Pancreas (tissue), 10 donors: ENCODE measurements around the gene PRSS57. TPM values are rescaled to one million over a fixed set of nuclear protein-coding genes. Genes with fewer than 3 reads are reported as not detected.
A peak's percentile ranks its signal among the peaks of the same experiment; 100 is the strongest.

ENCODE experiments used
- ATAC-seq, 4 donors: fragments of 200-7000 bp; cut with Tn5 transposase; one replicate each; pipeline versions ENCODE4 v1.8.0 to v1.9.1; 2020; ENCODE audit warnings: mild to moderate bottlenecking in 4 of 4, moderate library complexity in 4 of 4
- DNase-seq, 6 donors: peaks; one replicate each; pipeline ENCODE4 v3.0.0-alpha.2; 2020
- FAIRE-seq: peaks from 2 replicates; lab custom pipeline; 2012; peaks lifted over from hg19 to GRCh38; lab: Jason Lieb, UNC
- H3K27ac ChIP-seq, 4 donors: fragments of 200-600 bp; sonication (generic); 1 replicate in 3 of 4; 2 replicates in 1 of 4; pipeline versions ENCODE4 v1.5.0 to v1.8.0; 2020
- H3K27me3 ChIP-seq, 4 donors: fragments of 200-600 bp; one replicate each; pipeline ENCODE4 v1.8.0; 2021
- H3K36me3 ChIP-seq, 3 donors: fragments of 200-600 bp; sonication (generic) in 1 of 3; one replicate each; pipeline versions ENCODE4 v1.5.0 to v1.8.0; 2020 to 2021
- H3K4me1 ChIP-seq, 3 donors: fragments of 200-600 bp; one replicate each; pipeline ENCODE4 v1.8.0; 2021
- H3K4me3 ChIP-seq, 4 donors: fragments of 200-600 bp; sonication (generic) in 2 of 4; one replicate each; pipeline versions ENCODE4 v1.5.0 to v1.8.0; 2020 to 2021
- H3K9me3 ChIP-seq, 4 donors: fragments of 200-600 bp; one replicate each; pipeline ENCODE4 v1.8.0; 2021
- CTCF ChIP-seq, 4 donors: fragments of 200-600 bp; sonication (generic) in 3 of 4; IDR thresholded peaks; one replicate each; pipeline versions ENCODE4 v1.5.0 to v1.8.0; 2021; ENCODE audit warnings: antibody characterized with exemption in 4 of 4
- WGBS, 2 donors: extraction: QIAGEN DNeasy Blood & Tissue Kit; methylation state at CpG; one replicate each; pipeline ENCODE4 v1.1.7; 2013; 5-methylcytosine and 5-hydroxymethylcytosine counted together
- intact Hi-C, 3 donors: fragments of 100-400 bp; cut with DNase I; formaldehyde crosslinking; loops; one replicate each; pipeline versions ENCODE4 v1.11.1 to v1.14.2; 2022
- polyA plus RNA-seq, 2 donors: library from polyadenylated mRNA; stranded (reverse); fragments of 200-250 nt; gene quantifications; one replicate each; pipeline ENCODE4 v1.2.3, GENCODE V29; 2013
- total RNA-seq, 6 donors: library from RNA; stranded (reverse); fragmentation: NEBNext Ultra II Directional in 4 of 6; extraction: Animal tissue kit (Norgen Biotek cat#: 25700) in 4 of 6; gene quantifications; one replicate each; pipeline versions ENCODE4 v1.2.1 to v1.2.4, GENCODE V29; 2021 to 2023
- donor health status: healthy with polysubstance abuse.
- donor health status: DM: no; HTN: no; CAD: no; lungs with moderate emphysema.
- donor health status: DM: no; HTN: no; CAD: no.
- donor health status: control.
- donor health status: control.
- donor health status: Bipolar disorder and iron deficiency.
- donor health status: DM: yes; HTN: yes; CAD: no.
- donor health status: DM: no; HTN: no; CAD: no.
- donor health status: DM: no; HTN: no; CAD: no.
- donor health status: DM: yes; HTN: yes; CAD: no.

The PRSS57 gene
- total and polyA plus RNA-seq, 8 donors: not detected

GRCh38 chr19:657611-658010 is 37.6 kb downstream of the PRSS57 start:
- Histone ChIP-seq H3K9me3 (no peaks in the 10 kb centered on the region), H3K27me3 (no peaks in the 10 kb centered on the region), H3K4me3 (no peak overlapping the region), H3K4me1 (peaks cover 0 to 18% (median 8%) of the 10 kb centered on the region in 3 donors), H3K36me3 (peaks cover 0 to 6% (median 0%) of the 10 kb centered on the region in 3 donors), H3K27ac (no peak overlapping the region)
- DNase-seq: peak in 1 of 6 donors; percentile 77
- no peak for TF ChIP-seq CTCF (IDR thresholded peaks at IDR 0.05)
- FAIRE-seq: no peak
- WGBS, 2 donors: 78% methylated on average over 19 of the region's 19 CpGs
- intact Hi-C loops: no loop called here
- ATAC-seq: no peak

- DNase-seq (peak in 2 of 6 donors; percentile 38 to 69), ATAC-seq (no peak), FAIRE-seq (no peak)
These were observed 38.3 kb downstream of the PRSS57 start for GRCh38 chr19:656751-657559.

GRCh38 chr19:655691-656090 is 39.6 kb downstream of the PRSS57 start:
- Histone ChIP-seq H3K27me3 (no peaks in the 10 kb centered on the region), H3K4me3 (no peak overlapping the region), H3K4me1 (peaks cover 0 to 11% (median 0%) of the 10 kb centered on the region in 3 donors), H3K27ac (no peak overlapping the region), H3K9me3 (no peaks in the 10 kb centered on the region), H3K36me3 (peaks cover 0 to 24% (median 7%) of the 10 kb centered on the region in 3 donors)
- no peak for TF ChIP-seq CTCF (IDR thresholded peaks at IDR 0.05)
- WGBS, 2 donors: 81 to 84% methylated on average over 17 of the region's 17 CpGs
- intact Hi-C loops: no loop called here
- no peak for FAIRE-seq
- ATAC-seq: no peak
- DNase-seq: peak in 2 of 6 donors; percentile 32 to 54

More at GRCh38 chr19:656751-657559, 38.3 kb downstream of the PRSS57 start:
- TF ChIP-seq CTCF (IDR thresholded peaks at IDR 0.05): no peak
- Histone ChIP-seq H3K4me3 (no peak overlapping the region), H3K27me3 (no peaks in the 10 kb centered on the region), H3K9me3 (no peaks in the 10 kb centered on the region), H3K27ac (no peak overlapping the region), H3K4me1 (peaks cover 0 to 18% (median 8%) of the 10 kb centered on the region in 3 donors), H3K36me3 (peaks cover 0 to 13% (median 0%) of the 10 kb centered on the region in 3 donors)
- 85 to 86% methylated on average over 43 of the region's 43 CpGs for WGBS, 2 donors
- intact Hi-C loops: no loop called here

- DNase-seq (peak in 1 of 6 donors; percentile 61), ATAC-seq (no peak), FAIRE-seq (no peak)
- 86 to 89% methylated on average over 17 of the region's 17 CpGs for WGBS, 2 donors
- Histone ChIP-seq H3K27me3 (no peaks in the 10 kb centered on the region), H3K4me1 (no peaks in the 10 kb centered on the region), H3K9me3 (no peaks in the 10 kb centered on the region), H3K4me3 (no peak overlapping the region), H3K27ac (no peak overlapping the region), H3K36me3 (peaks cover 0 to 35% (median 17%) of the 10 kb centered on the region in 3 donors)
- intact Hi-C loops: no loop called here
- no peak for TF ChIP-seq CTCF (IDR thresholded peaks at IDR 0.05)
These were observed 41.8 kb downstream of the PRSS57 start for GRCh38 chr19:653425-653824.
